Calu3 (cell line): ENCODE measurements around the gene MAP1LC3A. TPM values are rescaled to one million over a fixed set of nuclear protein-coding genes. Genes with fewer than 3 reads are reported as not detected.

Experiments used
- BruUV-seq: library from RNA; stranded (reverse); fragments of 400-500 nt; replicated peaks from 2 replicates; lab custom pipeline; 2021; lab: Mats Ljungman, UMichigan
- CTCF ChIA-PET: fragments of 300-600 bp; sonication (Branson Sonifier 250); formaldehyde crosslinking; loops from one replicate; lab custom pipeline; 2022; ENCODE audit warnings: antibody characterized with exemption; lab: Charles Lee
- DNase-seq: peaks from one replicate; pipeline ENCODE4 v3.0.0; 2022
- H3K27ac Mint-ChIP-seq: one replicate; pipeline ENCODE4 v1.8.0; 2022; ENCODE audit warnings: mixed read lengths; ENCODE audit not compliant: unreplicated experiment
- H3K27me3 Mint-ChIP-seq: one replicate; pipeline ENCODE4 v1.8.0; 2022; ENCODE audit warnings: mixed read lengths; ENCODE audit not compliant: unreplicated experiment
- H3K36me3 Mint-ChIP-seq: one replicate; pipeline ENCODE4 v1.8.0; 2022; ENCODE audit warnings: mild to moderate bottlenecking, moderate library complexity, mixed read lengths; ENCODE audit not compliant: insufficient read depth, unreplicated experiment
- H3K4me1 Mint-ChIP-seq: one replicate; pipeline ENCODE4 v1.8.0; 2022; ENCODE audit warnings: mild to moderate bottlenecking, low read depth, mixed read lengths; ENCODE audit not compliant: unreplicated experiment
- H3K4me3 Mint-ChIP-seq: one replicate; pipeline ENCODE4 v1.8.0; 2022; ENCODE audit warnings: mild to moderate bottlenecking, low read depth, moderate library complexity, mixed read lengths; ENCODE audit not compliant: unreplicated experiment
- H3K9me3 Mint-ChIP-seq: one replicate; pipeline ENCODE4 v1.8.0; 2022; ENCODE audit warnings: low read depth, mixed read lengths; ENCODE audit not compliant: unreplicated experiment
- CTCF ChIP-seq: fragments of 200-600 bp; IDR thresholded peaks from one replicate; pipeline ENCODE4 v1.8.0; 2022; ENCODE audit warnings: antibody characterized with exemption; ENCODE audit not compliant: unreplicated experiment
- intact Hi-C: fragments of 100-400 bp; cut with micrococcal nuclease; formaldehyde crosslinking; loops from one replicate; pipeline ENCODE4 v1.10.0; 2022; ENCODE audit not compliant: unreplicated experiment
- total RNA-seq: library from RNA; stranded (reverse); gene quantifications from 2 replicates; pipeline ENCODE4 v1.2.3, GENCODE V29; 2022

The MAP1LC3A gene
- total RNA-seq, 1 experiment from 2014 or later, result 0.78 TPM

- Mint-ChIP-seq H3K4me1 (peaks cover 71% of the 10 kb centered on the region), H3K27ac (peak overlapping the region; percentile 39), H3K27me3 (no peaks in the 10 kb centered on the region), H3K9me3 (no peaks in the 10 kb centered on the region), H3K36me3 (peaks cover 58% of the 10 kb centered on the region), H3K4me3 (no peak overlapping the region)
- intact Hi-C loops, result loop anchor here (2.0 to 5.0 kb wide), 2 partner anchors 41 to 210 kb away; no protein-coding TSS in a partner anchor
- CTCF ChIA-PET, result interaction anchor here (0.6 to 2.7 kb wide), 14 partner anchors 9 to 1800 kb away, joined by 3 to 51 read pairs (median 4); partner anchors contain the start of gene AHCY
- TF ChIP-seq CTCF, result peak; percentile 88
- BruUV-seq, result no TSS peak
- DNase-seq, result peak; percentile 84
Measured at GRCh38 chr20:34522969-34523871, 35.3 kb upstream of the MAP1LC3A start.

DNA sequence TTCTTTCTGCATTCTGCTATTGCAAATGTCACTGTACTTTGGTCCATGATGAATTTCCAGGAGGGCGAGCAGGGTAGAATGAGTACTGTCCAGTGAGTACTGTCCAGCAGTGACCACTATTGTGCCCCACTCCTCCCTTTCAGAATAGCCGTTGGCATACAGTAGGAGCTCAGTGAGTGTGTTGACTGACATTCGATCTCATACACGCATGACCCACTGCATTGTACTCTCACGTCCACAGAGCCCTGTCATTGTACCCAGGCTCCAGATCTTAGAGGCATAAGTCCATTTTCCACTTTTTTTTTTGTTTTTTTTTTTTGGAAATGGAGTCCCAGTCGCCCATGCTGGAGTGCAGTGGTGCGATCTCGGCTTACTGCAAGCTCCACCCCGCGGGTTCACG is 34.1 kb upstream of the MAP1LC3A start:
- Mint-ChIP-seq H3K4me3 (no peak overlapping the region), H3K9me3 (no peaks in the 10 kb centered on the region), H3K27ac (no peak overlapping the region), H3K36me3 (peaks cover 62% of the 10 kb centered on the region), H3K27me3 (no peaks in the 10 kb centered on the region), H3K4me1 (peaks cover 75% of the 10 kb centered on the region)
- CTCF ChIA-PET, result interaction anchor here (0.7 to 2.7 kb wide), 3 partner anchors 10 to 334 kb away, joined by 4 to 18 read pairs (median 10); no protein-coding TSS in a partner anchor
- TF ChIP-seq CTCF, result no peak
- intact Hi-C loops, result loop anchor here (5.0 kb wide), 1 partner anchor 42 kb away; no protein-coding TSS in a partner anchor
- no TSS peak for BruUV-seq
- DNase-seq, result no peak

DNA sequence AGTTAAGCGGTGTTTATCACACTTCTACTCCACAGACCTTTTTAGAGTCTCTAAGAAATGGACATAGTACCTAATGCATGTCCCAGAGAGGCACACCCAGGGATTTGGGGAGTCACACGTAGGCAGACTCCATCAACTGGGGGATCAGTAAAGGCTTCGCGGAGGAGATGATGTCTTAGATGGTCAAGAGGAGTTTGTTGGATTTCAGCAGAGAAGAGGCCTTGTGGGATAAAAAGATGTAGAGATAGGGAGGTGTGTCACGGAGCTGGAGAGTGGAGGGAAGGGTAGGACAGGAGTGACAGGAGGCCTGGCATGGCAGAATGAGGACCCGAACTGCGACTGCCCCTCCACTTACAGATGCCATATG is 33.2 kb upstream of the MAP1LC3A start:
- intact Hi-C loops, result no loop called here
- Mint-ChIP-seq H3K27ac (peak overlapping the region; percentile 90), H3K9me3 (no peaks in the 10 kb centered on the region), H3K36me3 (peaks cover 71% of the 10 kb centered on the region), H3K4me3 (peak overlapping the region; percentile 64), H3K27me3 (no peaks in the 10 kb centered on the region), H3K4me1 (peaks cover 76% of the 10 kb centered on the region)
- DNase-seq, result no peak
- TF ChIP-seq CTCF, result no peak
- CTCF ChIA-PET, result interaction anchor here (0.6 to 1.6 kb wide), 4 partner anchors 213 to 379 kb away, joined by 3 to 8 read pairs (median 4); no protein-coding TSS in a partner anchor
- no TSS peak for BruUV-seq

DNA sequence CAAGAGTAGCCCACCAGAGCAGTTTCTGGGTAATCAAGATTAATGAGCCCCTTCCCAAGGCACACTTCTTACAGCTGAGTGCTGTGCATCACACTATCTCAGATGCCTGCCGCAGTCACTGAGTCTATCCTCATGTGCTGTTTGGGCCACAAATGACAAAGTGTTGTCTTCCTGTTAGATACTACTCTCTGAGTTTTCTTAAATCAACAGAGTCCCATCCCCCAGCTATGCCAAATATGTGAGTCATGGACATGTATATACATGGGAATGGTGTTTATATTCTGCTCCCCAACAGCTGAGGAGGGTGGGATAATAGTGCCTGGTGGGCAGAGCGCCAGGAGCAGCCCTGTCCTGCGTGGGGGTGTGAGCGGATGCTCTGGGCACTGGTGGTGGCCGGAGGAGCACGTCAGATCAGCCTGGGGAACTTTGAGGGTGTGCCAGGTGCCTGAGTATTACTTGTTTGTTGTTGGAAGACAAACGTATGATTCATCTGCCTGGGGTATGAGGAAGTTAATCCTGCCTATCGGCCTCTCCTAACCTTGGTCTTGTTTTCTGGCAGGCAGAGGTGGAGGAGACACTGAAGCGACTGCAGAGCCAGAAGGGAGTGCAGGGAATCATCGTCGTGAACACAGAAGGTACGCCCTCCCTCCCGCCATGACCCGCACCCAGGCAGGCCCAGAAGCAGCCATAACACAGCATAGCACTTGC is 32.7 kb upstream of the MAP1LC3A start:
- Mint-ChIP-seq H3K4me1 (peaks cover 81% of the 10 kb centered on the region), H3K9me3 (no peaks in the 10 kb centered on the region), H3K4me3 (peak overlapping the region; percentile 64), H3K36me3 (peaks cover 74% of the 10 kb centered on the region), H3K27ac (peak overlapping the region; percentile 90), H3K27me3 (no peaks in the 10 kb centered on the region)
- no peak for TF ChIP-seq CTCF
- peak; percentile 98 for DNase-seq
- intact Hi-C loops, result no loop called here
- CTCF ChIA-PET, result interaction anchor here (0.5 to 1.6 kb wide), 4 partner anchors 213 to 379 kb away, joined by 3 to 8 read pairs (median 5); no protein-coding TSS in a partner anchor
- BruUV-seq, result no TSS peak
